GM13977 (cell line): Measurements from ENCODE around the gene KCNQ1.

Experiments used
- DNase-seq: peaks from one replicate; pipeline ENCODE4 v3.0.0; 2012; ENCODE audit warnings: low spot score
- CTCF ChIP-seq: IDR thresholded peaks from 2 replicates; pipeline ENCODE4 v1.5.1; 2012; ENCODE audit warnings: mild to moderate bottlenecking, control low read depth; ENCODE audit not compliant: insufficient read depth; ENCODE audit errors: extremely low read depth, missing control alignments
- in situ Hi-C: fragments of 300-500 bp; cut with MboI; formaldehyde crosslinking; loops from one replicate; pipeline ENCODE4 v1.12.0; 2022; ENCODE audit warnings: low sequenced_read_pairs, low pct_unique_long_range_greater_than_20kb, mixed read lengths, inconsistent platforms; ENCODE audit not compliant: unreplicated experiment

KCNQ1 gene

DNA sequence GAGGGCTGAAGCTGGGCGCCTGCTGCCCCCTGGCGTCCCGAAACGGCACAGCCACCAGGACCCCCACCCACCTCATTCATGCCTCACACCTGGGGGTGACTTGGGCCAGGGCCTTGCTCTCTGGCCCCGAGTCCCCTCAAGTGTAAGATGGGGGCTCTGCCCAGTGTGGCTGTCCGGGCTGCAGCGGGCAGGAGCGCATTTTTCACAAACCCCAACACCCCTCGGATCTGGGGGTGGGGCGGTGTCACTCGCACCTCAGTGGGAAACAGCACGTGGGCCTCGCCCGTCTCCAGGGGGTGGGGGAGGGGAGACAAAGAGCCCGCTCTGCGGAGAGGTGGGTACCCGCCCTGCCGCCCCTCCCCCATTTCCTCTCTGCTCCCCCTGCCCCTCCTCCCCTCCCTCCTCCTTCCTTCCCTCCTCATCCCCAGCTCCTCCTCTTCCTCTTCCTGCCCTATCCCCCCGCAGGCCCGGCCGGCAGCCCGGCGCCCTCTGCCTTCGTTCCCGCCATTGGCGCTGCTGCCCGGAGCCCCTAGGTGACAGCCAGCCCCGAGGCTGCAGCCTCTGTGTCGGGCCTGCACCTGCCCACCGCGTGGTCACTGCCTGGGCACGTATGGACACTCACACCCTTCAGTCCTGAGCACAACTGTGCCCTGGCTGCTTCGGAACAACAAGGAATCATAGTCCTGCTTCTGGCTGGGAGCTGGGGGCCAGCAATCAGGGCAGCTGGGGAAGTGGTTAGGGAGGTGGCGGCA is 447.6 kb downstream of the KCNQ1 start:
- in situ Hi-C loops = loop anchor here (10.0 kb wide), 2 partner anchors 358 to 468 kb away; no protein-coding TSS in a partner anchor
- DNase-seq = peak; percentile 86
- TF ChIP-seq CTCF = peak; percentile 87

DNA sequence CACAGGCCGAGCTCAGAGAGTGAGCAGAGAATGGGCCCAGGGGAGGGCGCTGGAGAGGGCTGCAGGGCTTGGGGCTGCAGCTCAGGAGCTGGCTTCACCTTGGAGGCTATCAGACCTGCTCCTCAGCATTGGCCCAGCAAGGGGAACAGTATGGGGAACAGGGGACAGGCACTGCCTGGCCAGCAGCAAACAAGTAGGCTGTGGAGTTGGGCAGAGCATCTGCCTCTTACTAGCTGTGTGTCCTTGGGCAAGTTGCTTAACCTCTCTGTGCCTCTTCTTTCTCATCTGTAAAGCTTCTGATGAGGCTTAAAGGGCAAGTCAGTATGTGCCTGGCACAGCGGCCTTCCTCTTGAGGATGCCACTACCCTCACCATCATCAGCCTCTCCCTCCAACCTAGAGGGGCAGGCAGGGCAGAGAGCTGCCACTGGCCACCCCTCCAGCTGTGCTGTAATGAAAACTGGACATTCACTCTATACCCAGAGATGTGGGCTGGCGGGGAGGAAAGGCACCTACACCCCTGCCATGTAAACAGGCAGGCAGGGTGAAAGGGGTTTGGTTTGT is 448.2 kb downstream of the KCNQ1 start:
- peak; percentile 60 for DNase-seq
- in situ Hi-C loops = loop anchor here (10.0 kb wide), 2 partner anchors 358 to 468 kb away; no protein-coding TSS in a partner anchor
- TF ChIP-seq CTCF = peak; percentile 36

DNA sequence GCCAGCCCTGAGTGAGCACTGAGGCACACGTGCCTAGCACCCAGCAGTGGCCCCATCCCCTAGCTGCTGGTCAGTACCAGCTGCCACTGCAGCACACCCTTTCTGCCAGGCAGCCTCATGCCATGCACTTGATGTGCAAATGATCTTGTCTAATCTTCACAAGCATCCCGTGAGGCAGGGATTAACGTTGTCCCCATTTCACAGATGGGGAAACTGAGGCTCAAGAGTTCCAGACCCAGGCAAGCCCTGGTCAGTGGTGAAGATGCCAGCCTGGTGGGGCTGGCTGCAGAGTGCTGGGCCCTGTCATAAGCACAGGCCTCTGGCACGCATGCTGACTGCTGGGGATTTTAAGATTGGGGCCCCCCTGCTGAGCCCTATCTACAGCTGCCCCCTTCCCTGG is 449.1 kb downstream of the KCNQ1 start:
- in situ Hi-C loops = loop anchor here (10.0 kb wide), 2 partner anchors 359 to 469 kb away; no protein-coding TSS in a partner anchor
- TF ChIP-seq CTCF = no peak
- DNase-seq = no peak

GRCh38 chr11:2896047-2896446 is 451.2 kb downstream of the KCNQ1 start:
- in situ Hi-C loops = loop anchor here (10.0 kb wide), 2 partner anchors 361 to 471 kb away; no protein-coding TSS in a partner anchor
- DNase-seq = no peak
- no peak for TF ChIP-seq CTCF

GRCh38 chr11:2897048-2897447 is 452.2 kb downstream of the KCNQ1 start:
- no peak for DNase-seq
- in situ Hi-C loops = loop anchor here (10.0 kb wide), 2 partner anchors 362 to 472 kb away; no protein-coding TSS in a partner anchor
- TF ChIP-seq CTCF = no peak

DNA sequence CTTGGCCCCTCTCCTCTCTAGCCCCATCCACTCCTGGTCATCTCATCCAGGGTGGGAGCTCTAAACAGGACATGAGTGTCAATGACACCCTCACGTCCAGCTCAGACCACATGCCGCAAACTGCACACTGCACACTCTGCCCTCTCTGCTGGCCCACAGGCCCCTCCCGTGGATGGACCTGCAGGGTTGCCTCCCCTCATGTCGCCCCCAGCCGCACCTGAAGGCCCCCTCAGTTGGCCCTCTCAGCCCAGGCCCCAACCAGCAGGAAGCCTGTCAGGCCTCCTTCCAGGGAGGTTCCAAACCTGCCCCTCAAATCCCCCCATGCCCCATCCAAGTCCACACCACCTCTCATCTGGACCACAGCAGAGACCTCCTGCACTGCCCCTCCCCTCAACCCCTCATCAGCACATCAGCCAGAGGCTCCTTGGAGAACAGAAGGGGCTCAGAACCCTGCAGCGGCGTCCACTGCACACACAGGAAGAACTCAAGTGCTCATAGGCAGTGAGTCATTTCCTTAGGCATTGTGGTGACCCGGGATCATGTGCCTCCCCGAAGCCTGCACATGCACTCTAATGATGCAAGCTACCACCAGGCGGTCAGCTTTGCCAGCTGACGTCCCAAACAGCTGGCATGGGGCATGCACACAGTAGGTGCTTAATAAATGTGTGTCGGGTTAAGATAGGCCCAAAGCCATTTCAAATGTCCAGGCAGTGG is 453.7 kb downstream of the KCNQ1 start:
- in situ Hi-C loops = loop anchor here (10.0 kb wide), 2 partner anchors 364 to 474 kb away; no protein-coding TSS in a partner anchor
- no peak for TF ChIP-seq CTCF
- DNase-seq = peak; percentile 49
